HUES6 (cell line): ENCODE results near the gene CNOT6.

Experiments
- H3K27ac ChIP-seq: 2 replicates; pipeline ENCODE4 v1.7.0; 2013; ENCODE audit warnings: low read depth, mild to moderate bottlenecking, low read length, inconsistent platforms
- H3K27me3 ChIP-seq: 2 replicates; pipeline ENCODE4 v1.6.1; 2013; ENCODE audit warnings: low read length; ENCODE audit not compliant: control insufficient read depth, insufficient read depth
- H3K36me3 ChIP-seq: 2 replicates; pipeline ENCODE4 v1.6.1; 2013; ENCODE audit warnings: low read length; ENCODE audit not compliant: control insufficient read depth, insufficient read depth
- H3K4me1 ChIP-seq: 2 replicates; pipeline ENCODE4 v1.6.1; 2013; ENCODE audit warnings: low read length; ENCODE audit not compliant: control insufficient read depth, insufficient read depth
- H3K4me3 ChIP-seq: 2 replicates; pipeline ENCODE4 v1.5.1; 2013; ENCODE audit warnings: low read depth, low read length
- H3K9ac ChIP-seq: one replicate; pipeline ENCODE4 v1.6.1; 2013; ENCODE audit warnings: mild to moderate bottlenecking, low read length
- H3K9me3 ChIP-seq: 2 replicates; pipeline ENCODE4 v1.6.1; 2013; ENCODE audit warnings: low read depth, low read length; ENCODE audit not compliant: control insufficient read depth, insufficient read depth

Gene CNOT6

GRCh38 chr5:180601591-180602480 lies 107.7 kb downstream of the CNOT6 start:
- Histone ChIP-seq H3K27me3 (no peaks in the 10 kb centered on the region), H3K4me3 (no peak overlapping the region), H3K4me1 (no peaks in the 10 kb centered on the region), H3K36me3 (no peaks in the 10 kb centered on the region), H3K9ac (no peak overlapping the region), H3K9me3 (no peaks in the 10 kb centered on the region), H3K27ac (no peak overlapping the region)

- H3K27me3 ChIP-seq, result no peaks in the 10 kb centered on the region
- H3K27ac ChIP-seq, result no peak overlapping the region
- H3K9me3 ChIP-seq, result no peaks in the 10 kb centered on the region
- H3K4me3 ChIP-seq, result no peak overlapping the region
- no peak overlapping the region for H3K9ac ChIP-seq
- H3K4me1 ChIP-seq, result no peaks in the 10 kb centered on the region
- H3K36me3 ChIP-seq, result no peaks in the 10 kb centered on the region
Observed at GRCh38 chr5:180602481-180603075, 108.4 kb downstream of the CNOT6 start.

GRCh38 chr5:180603076-180603594 lies 109.0 kb downstream of the CNOT6 start:
- H3K9ac ChIP-seq, result no peak overlapping the region
- no peaks in the 10 kb centered on the region for H3K36me3 ChIP-seq
- peaks cover 3% of the 10 kb centered on the region; the same call in 1 of the 2 replicates for H3K4me1 ChIP-seq
- H3K9me3 ChIP-seq, result no peaks in the 10 kb centered on the region
- H3K27me3 ChIP-seq, result no peaks in the 10 kb centered on the region
- no peak overlapping the region for H3K4me3 ChIP-seq
- H3K27ac ChIP-seq, result no peak overlapping the region

- H3K27ac ChIP-seq, result no peak overlapping the region
- H3K4me3 ChIP-seq, result no peak overlapping the region
- no peaks in the 10 kb centered on the region for H3K27me3 ChIP-seq
- no peaks in the 10 kb centered on the region for H3K36me3 ChIP-seq
- peaks cover 4% of the 10 kb centered on the region; the same call in 1 of the 2 replicates for H3K4me1 ChIP-seq
- no peak overlapping the region for H3K9ac ChIP-seq
- no peaks in the 10 kb centered on the region for H3K9me3 ChIP-seq
Observed at GRCh38 chr5:180604271-180604670, 110.1 kb downstream of the CNOT6 start.

- Histone ChIP-seq H3K4me3 (no peak overlapping the region), H3K27ac (no peak overlapping the region), H3K9ac (no peak overlapping the region), H3K36me3 (no peaks in the 10 kb centered on the region), H3K27me3 (no peaks in the 10 kb centered on the region), H3K9me3 (no peaks in the 10 kb centered on the region), H3K4me1 (peaks cover 4% of the 10 kb centered on the region; the same call in 1 of the 2 replicates)
Observed at GRCh38 chr5:180605554-180606214, 111.5 kb downstream of the CNOT6 start.

GRCh38 chr5:180606215-180606785 lies 112.1 kb downstream of the CNOT6 start:
- Histone ChIP-seq H3K9me3 (no peaks in the 10 kb centered on the region), H3K36me3 (no peaks in the 10 kb centered on the region), H3K27ac (no peak overlapping the region), H3K4me3 (no peak overlapping the region), H3K4me1 (peaks cover 4% of the 10 kb centered on the region; the same call in 1 of the 2 replicates), H3K27me3 (no peaks in the 10 kb centered on the region), H3K9ac (no peak overlapping the region)

GRCh38 chr5:180607861-180608571 lies 113.8 kb downstream of the CNOT6 start:
- Histone ChIP-seq H3K9me3 (no peaks in the 10 kb centered on the region), H3K27me3 (no peaks in the 10 kb centered on the region), H3K4me3 (no peak overlapping the region), H3K27ac (no peak overlapping the region), H3K9ac (no peak overlapping the region), H3K4me1 (peaks cover 4% of the 10 kb centered on the region; the same call in 1 of the 2 replicates), H3K36me3 (no peaks in the 10 kb centered on the region)

GRCh38 chr5:180608572-180609310 lies 114.6 kb downstream of the CNOT6 start:
- no peak overlapping the region for H3K4me3 ChIP-seq
- no peaks in the 10 kb centered on the region for H3K27me3 ChIP-seq
- H3K9me3 ChIP-seq, result no peaks in the 10 kb centered on the region
- no peak overlapping the region for H3K9ac ChIP-seq
- peaks cover 4% of the 10 kb centered on the region; the same call in 1 of the 2 replicates for H3K4me1 ChIP-seq
- no peaks in the 10 kb centered on the region for H3K36me3 ChIP-seq
- no peak overlapping the region for H3K27ac ChIP-seq

GRCh38 chr5:180609386-180609785 lies 115.2 kb downstream of the CNOT6 start:
- no peak overlapping the region for H3K27ac ChIP-seq
- H3K9me3 ChIP-seq, result no peaks in the 10 kb centered on the region
- H3K27me3 ChIP-seq, result no peaks in the 10 kb centered on the region
- no peaks in the 10 kb centered on the region for H3K36me3 ChIP-seq
- no peak overlapping the region for H3K4me3 ChIP-seq
- H3K9ac ChIP-seq, result no peak overlapping the region
- peaks cover 4% of the 10 kb centered on the region; the same call in 1 of the 2 replicates for H3K4me1 ChIP-seq
